GM23248 (cell line): ENCODE results near the gene TENM3. TPM values are rescaled to one million over a fixed set of nuclear protein-coding genes. Genes with fewer than 3 reads are reported as not detected.

ENCODE experiments used
- DNase-seq: peaks from one replicate; pipeline ENCODE4 v3.0.0-alpha.2; 2015
- H2AFZ ChIP-seq: fragments of 200-600 bp; sonication (generic); 2 replicates; pipeline ENCODE4 v1.6.1; 2016; ENCODE audit warnings: antibody characterized with exemption
- H3F3A ChIP-seq: fragments of 200-600 bp; sonication (generic); 2 replicates; pipeline ENCODE4 v1.6.1; 2016; ENCODE audit warnings: mild to moderate bottlenecking, antibody characterized with exemption, mixed run types; ENCODE audit not compliant: insufficient read depth
- H3K27ac ChIP-seq: fragments of 200-600 bp; sonication (generic); 2 replicates; pipeline ENCODE4 v1.5.1; 2016; ENCODE audit warnings: mild to moderate bottlenecking
- H3K27me3 ChIP-seq: fragments of 200-600 bp; sonication (generic); replicated peaks from 2 replicates; pipeline ENCODE4 v1.6.1; 2016; ENCODE audit warnings: mild to moderate bottlenecking; ENCODE audit not compliant: insufficient read depth
- H3K36me3 ChIP-seq: fragments of 200-600 bp; sonication (generic); 2 replicates; pipeline ENCODE4 v1.6.1; 2016; ENCODE audit warnings: low read depth, mild to moderate bottlenecking
- H3K4me1 ChIP-seq: fragments of 200-600 bp; sonication (generic); 2 replicates; pipeline ENCODE4 v1.6.1; 2016; ENCODE audit warnings: mild to moderate bottlenecking; ENCODE audit not compliant: insufficient read depth
- H3K4me2 ChIP-seq: fragments of 200-600 bp; sonication (generic); one replicate; pipeline ENCODE4 v1.6.1; 2016; ENCODE audit warnings: mild to moderate bottlenecking; ENCODE audit not compliant: unreplicated experiment
- H3K4me3 ChIP-seq: fragments of 200-600 bp; sonication (generic); 2 replicates; pipeline ENCODE4 v1.5.1; 2016; ENCODE audit warnings: mild to moderate bottlenecking
- H3K79me2 ChIP-seq: fragments of 200-600 bp; sonication (generic); 2 replicates; pipeline ENCODE4 v1.6.1; 2016; ENCODE audit warnings: mild to moderate bottlenecking; ENCODE audit not compliant: insufficient read depth
- H3K9ac ChIP-seq: fragments of 200-600 bp; sonication (generic); 2 replicates; pipeline ENCODE4 v1.6.1; 2016; ENCODE audit warnings: mild to moderate bottlenecking
- H3K9me2 ChIP-seq: fragments of 200-600 bp; sonication (generic); 2 replicates; pipeline ENCODE4 v1.6.1; 2016; ENCODE audit warnings: mixed run types, mild to moderate bottlenecking, moderate library complexity; ENCODE audit not compliant: insufficient read depth
- H3K9me3 ChIP-seq: fragments of 200-600 bp; sonication (generic); one replicate; pipeline ENCODE4 v1.6.1; 2017; ENCODE audit warnings: low read depth
- H4K20me1 ChIP-seq: fragments of 200-600 bp; sonication (generic); 2 replicates; pipeline ENCODE4 v1.6.0; 2016; ENCODE audit not compliant: insufficient read depth
- EZH2 ChIP-seq: fragments of 200-600 bp; sonication (generic); IDR thresholded peaks from 2 replicates; pipeline ENCODE4 v1.6.1; 2018; ENCODE audit warnings: antibody characterized with exemption, mild to moderate bottlenecking; ENCODE audit not compliant: insufficient read depth, poor library complexity, severe bottlenecking
- EZH2phosphoT487 ChIP-seq: fragments of 200-600 bp; sonication (generic); IDR thresholded peaks from 2 replicates; pipeline ENCODE4 v1.6.1; 2018; ENCODE audit warnings: antibody characterized with exemption, moderate library complexity, mild to moderate bottlenecking, low read depth; ENCODE audit not compliant: insufficient read depth
- WGBS, 2 experiments: methylation state at CpG; one replicate each; pipeline ENCODE4 v1.1.6; 2015 to 2017; ENCODE audit warnings: low lambda C conversion rate in 2 of 2, low coverage in 1 of 2; ENCODE audit errors: missing lambda C conversion rate in 2 of 2; 5-methylcytosine and 5-hydroxymethylcytosine counted together
- in situ Hi-C: fragments of 300-500 bp; cut with MboI; formaldehyde crosslinking; loops from 2 replicates; pipeline ENCODE4 v1.15.0; 2020
- polyA plus RNA-seq: library from polyadenylated mRNA; unstranded; fragments of >200 nt; fragmentation: Nextera tagmentation; extraction: Ambion mirVana; gene quantifications from 2 replicates; pipeline ENCODE4 v1.2.1, GENCODE V29; 2016
- total RNA-seq: library from RNA; depleted of rRNA; stranded (reverse); fragments of >200 nt; shearing (Covaris generic); gene quantifications from 2 replicates; pipeline ENCODE4 v1.2.3, GENCODE V29; 2014

Gene TENM3
- total and polyA plus RNA-seq, 2 experiments from 2014 or later = 0.83 to 8.1 TPM

GRCh38 chr4:182202650-182203049 is 40.6 kb upstream of the TENM3 start:
- no peaks in the 10 kb centered on the region for H3K9me2 ChIP-seq
- in situ Hi-C loops = no loop called here
- WGBS, 2 experiments = 37 to 54% methylated on average over 8 of the region's 8 CpGs

GRCh38 chr4:182203872-182204411 is 39.3 kb upstream of the TENM3 start:
- no peak overlapping the region for H3K27ac ChIP-seq
- H4K20me1 ChIP-seq = no peaks in the 10 kb centered on the region
- H3K9ac ChIP-seq = no peak overlapping the region
- H3K4me1 ChIP-seq = peaks cover 4% of the 10 kb centered on the region; the same call in 1 of the 2 replicates
- no peaks in the 10 kb centered on the region for H3K27me3 ChIP-seq
- H3K36me3 ChIP-seq = no peaks in the 10 kb centered on the region
- no peak overlapping the region for H3K4me2 ChIP-seq
- H2AFZ ChIP-seq = no peak overlapping the region
- in situ Hi-C loops = no loop called here
- no peaks in the 10 kb centered on the region for H3K9me3 ChIP-seq
- TF ChIP-seq EZH2 = no peak
- TF ChIP-seq EZH2phosphoT487 = no peak
- H3K79me2 ChIP-seq = no peaks in the 10 kb centered on the region
- DNase-seq = no peak
- no peak overlapping the region for H3K4me3 ChIP-seq
- no peaks in the 10 kb centered on the region for H3F3A ChIP-seq
- H3K9me2 ChIP-seq = no peaks in the 10 kb centered on the region
- 15 to 18% methylated on average over 8 of the region's 8 CpGs for WGBS, 2 experiments

More at GRCh38 chr4:182202650-182203049, 40.6 kb upstream of the TENM3 start:
- DNase-seq = no peak
- H3K9ac ChIP-seq = no peak overlapping the region
- H3K4me1 ChIP-seq = peaks cover 1% of the 10 kb centered on the region; the same call in 1 of the 2 replicates
- no peaks in the 10 kb centered on the region for H3K27me3 ChIP-seq
- no peaks in the 10 kb centered on the region for H3K36me3 ChIP-seq
- H3K4me2 ChIP-seq = no peak overlapping the region
- no peak overlapping the region for H2AFZ ChIP-seq
- no peaks in the 10 kb centered on the region for H3F3A ChIP-seq
- H3K79me2 ChIP-seq = no peaks in the 10 kb centered on the region
- H4K20me1 ChIP-seq = no peaks in the 10 kb centered on the region
- H3K27ac ChIP-seq = no peak overlapping the region
- H3K4me3 ChIP-seq = no peak overlapping the region
- no peak for TF ChIP-seq EZH2phosphoT487
- TF ChIP-seq EZH2 = no peak
- H3K9me3 ChIP-seq = no peaks in the 10 kb centered on the region

- no peaks in the 10 kb centered on the region for H4K20me1 ChIP-seq
- 33 to 40% methylated on average over 9 of the region's 9 CpGs for WGBS, 2 experiments
- no peak overlapping the region for H2AFZ ChIP-seq
- no peak overlapping the region for H3K4me2 ChIP-seq
- H3K79me2 ChIP-seq = no peaks in the 10 kb centered on the region
- H3K27me3 ChIP-seq = no peaks in the 10 kb centered on the region
- H3K36me3 ChIP-seq = no peaks in the 10 kb centered on the region
- H3K27ac ChIP-seq = no peak overlapping the region
- in situ Hi-C loops = no loop called here
- no peaks in the 10 kb centered on the region for H3K9me3 ChIP-seq
- H3F3A ChIP-seq = no peaks in the 10 kb centered on the region
- no peak for DNase-seq
- H3K4me3 ChIP-seq = no peak overlapping the region
- H3K9ac ChIP-seq = no peak overlapping the region
- TF ChIP-seq EZH2phosphoT487 = no peak
- TF ChIP-seq EZH2 = no peak
- no peaks in the 10 kb centered on the region for H3K9me2 ChIP-seq
- peaks cover 4% of the 10 kb centered on the region; the same call in 1 of the 2 replicates for H3K4me1 ChIP-seq
Measured at GRCh38 chr4:182205306-182205705, 37.9 kb upstream of the TENM3 start.

GRCh38 chr4:182206266-182206665 is 36.9 kb upstream of the TENM3 start:
- H3K4me1 ChIP-seq = peaks cover 4% of the 10 kb centered on the region; the same call in 1 of the 2 replicates
- no peaks in the 10 kb centered on the region for H3F3A ChIP-seq
- TF ChIP-seq EZH2 (no peak), EZH2phosphoT487 (no peak)
- H3K9me2 ChIP-seq = no peaks in the 10 kb centered on the region
- in situ Hi-C loops = no loop called here
- no peaks in the 10 kb centered on the region for H3K27me3 ChIP-seq
- no peaks in the 10 kb centered on the region for H3K9me3 ChIP-seq
- no peak for DNase-seq
- H3K4me3 ChIP-seq = no peak overlapping the region
- no peak overlapping the region for H3K4me2 ChIP-seq
- no peaks in the 10 kb centered on the region for H3K36me3 ChIP-seq
- H3K9ac ChIP-seq = no peak overlapping the region
- WGBS, 2 experiments = 33% methylated on average over 5 of the region's 5 CpGs
- H2AFZ ChIP-seq = no peak overlapping the region
- no peaks in the 10 kb centered on the region for H4K20me1 ChIP-seq
- H3K79me2 ChIP-seq = no peaks in the 10 kb centered on the region
- no peak overlapping the region for H3K27ac ChIP-seq

GRCh38 chr4:182206916-182207315 is 36.3 kb upstream of the TENM3 start:
- Histone ChIP-seq H3K27ac (no peak overlapping the region), H3K9ac (no peak overlapping the region)
- DNase-seq = no peak

More at GRCh38 chr4:182206916-182207315, 36.3 kb upstream of the TENM3 start:
- Histone ChIP-seq H2AFZ (no peak overlapping the region), H3K27me3 (no peaks in the 10 kb centered on the region), H3K9me2 (no peaks in the 10 kb centered on the region), H3K9me3 (no peaks in the 10 kb centered on the region), H4K20me1 (no peaks in the 10 kb centered on the region), H3K4me1 (peaks cover 4% of the 10 kb centered on the region; the same call in 1 of the 2 replicates), H3K4me3 (no peak overlapping the region), H3F3A (no peaks in the 10 kb centered on the region), H3K79me2 (no peaks in the 10 kb centered on the region), H3K36me3 (no peaks in the 10 kb centered on the region), H3K4me2 (no peak overlapping the region)
- 33 to 42% methylated on average over 4 of the region's 4 CpGs for WGBS, 2 experiments
- TF ChIP-seq EZH2 (no peak), EZH2phosphoT487 (no peak)
- in situ Hi-C loops = no loop called here
